Urinary bladder (tissue), 4 donors: Measurements from ENCODE around the gene TRIM46. TPM values are rescaled to one million over a fixed set of nuclear protein-coding genes. Genes with fewer than 3 reads are reported as not detected.
"Not testable (repeated sequence)": the region's sequence is repeated elsewhere in the genome, so short reads cannot be mapped to it uniquely, and the experiment has no call there.

ENCODE experiments used
- DNase-seq: peaks from one replicate; pipeline ENCODE4 v3.0.0-alpha.2; 2015; ENCODE audit errors: extremely low spot score
- H3K27ac ChIP-seq: one replicate; pipeline ENCODE4 v1.5.1; 2013; ENCODE audit warnings: low read depth, mild to moderate bottlenecking, moderate library complexity
- H3K36me3 ChIP-seq: one replicate; pipeline ENCODE4 v1.6.1; 2013; ENCODE audit warnings: mild to moderate bottlenecking, moderate library complexity; ENCODE audit not compliant: insufficient read depth
- H3K4me1 ChIP-seq: one replicate; pipeline ENCODE4 v1.6.1; 2013; ENCODE audit warnings: mild to moderate bottlenecking, moderate library complexity; ENCODE audit not compliant: insufficient read depth
- H3K4me3 ChIP-seq: one replicate; pipeline ENCODE4 v1.5.1; 2013; ENCODE audit warnings: low read depth, low read length
- WGBS: extraction: QIAGEN DNeasy Blood & Tissue Kit; methylation state at CpG from one replicate; pipeline ENCODE4 v1.1.7; 2013; 5-methylcytosine and 5-hydroxymethylcytosine counted together
- polyA plus RNA-seq: library from polyadenylated mRNA; stranded (reverse); fragments of 200-250 nt; gene quantifications from one replicate; pipeline ENCODE4 v1.2.3, GENCODE V29; 2013
- total RNA-seq: library from RNA; depleted of rRNA; stranded (reverse); fragments of >200 nt; gene quantifications from one replicate; pipeline ENCODE4 v1.2.3, GENCODE V29; 2014
- donor health status: healthy with polysubstance abuse.
- donor health status: healthy.

TRIM46 gene
- total and polyA plus RNA-seq, 2 donors, result 0.85 to 1.1 TPM

DNA sequence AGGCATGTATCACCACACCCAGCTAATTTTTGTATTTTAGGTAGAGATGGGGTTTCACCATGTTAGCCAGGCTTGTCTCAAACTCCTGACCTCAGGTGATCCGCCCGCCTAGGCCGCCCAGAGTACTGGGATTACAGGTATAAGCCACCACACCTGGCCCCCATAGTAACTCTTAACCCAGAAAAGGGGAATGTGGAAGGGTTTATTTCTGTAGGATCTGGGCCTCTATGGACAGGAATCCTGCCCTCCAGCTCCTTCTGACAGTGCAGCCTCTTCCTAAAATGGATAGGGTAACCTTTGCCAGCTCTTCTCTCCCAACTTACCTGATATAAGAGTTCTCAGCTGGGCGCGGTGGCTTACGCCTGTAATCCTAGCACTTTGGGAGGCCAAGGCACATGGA, 11.0 kb upstream of the TRIM46 start:
- not testable (repeated sequence) for H3K4me3 ChIP-seq, H3K36me3 ChIP-seq, DNase-seq, H3K27ac ChIP-seq, H3K4me1 ChIP-seq
- WGBS, result 98% methylated on average over 6 of the region's 6 CpGs

DNA sequence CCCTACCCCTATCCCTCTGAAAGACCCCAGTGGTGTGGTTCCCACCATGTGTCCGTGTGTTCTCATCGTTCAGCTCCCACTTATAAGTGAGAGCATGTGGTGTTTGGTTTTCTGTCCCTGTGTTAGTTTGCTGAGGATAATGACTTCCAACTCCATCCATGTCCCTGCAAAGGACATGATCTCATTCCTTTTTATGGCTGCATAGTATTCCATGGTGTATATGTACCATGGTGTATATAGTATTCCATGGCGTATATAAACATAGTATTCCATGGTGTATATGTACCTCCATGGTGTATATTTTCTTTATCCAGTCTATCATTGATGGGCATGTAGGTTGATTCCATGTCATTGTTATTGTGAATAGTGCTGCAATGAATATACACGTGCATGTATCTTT, 9.9 kb upstream of the TRIM46 start:
- not testable (repeated sequence) for DNase-seq, H3K4me3 ChIP-seq, H3K36me3 ChIP-seq, H3K27ac ChIP-seq, H3K4me1 ChIP-seq
- 95% methylated on average over 4 of the region's 4 CpGs for WGBS

DNA sequence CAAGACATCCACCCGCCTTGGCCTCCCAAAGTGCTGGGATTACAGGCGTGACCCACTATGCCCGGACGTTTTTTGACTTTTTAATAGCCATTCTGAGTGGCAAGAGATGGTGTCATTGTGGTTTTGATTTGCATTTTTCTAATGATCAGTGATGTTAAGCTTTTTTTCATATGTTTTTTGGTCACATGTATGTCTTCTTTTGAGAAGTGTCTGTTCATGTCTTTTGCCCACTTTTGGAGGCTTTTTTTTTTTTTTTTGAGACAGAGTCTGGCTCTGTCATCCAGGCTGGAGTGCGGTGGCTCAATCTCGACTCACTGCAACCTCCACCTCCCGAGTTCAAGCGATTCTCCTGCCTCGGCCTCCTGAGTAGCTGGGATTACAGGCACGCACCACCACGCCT, 9.0 kb upstream of the TRIM46 start:
- H3K27ac ChIP-seq, H3K4me1 ChIP-seq, H3K4me3 ChIP-seq, H3K36me3 ChIP-seq, DNase-seq: not testable (repeated sequence)
- WGBS, result 91% methylated on average over 11 of the region's 11 CpGs

GRCh38 chr1:155166051-155166470, 7.6 kb upstream of the TRIM46 start:
- DNase-seq, result no peak
- no peak overlapping the region for H3K27ac ChIP-seq
- H3K4me1 ChIP-seq, result no peaks in the 10 kb centered on the region
- WGBS, result 51% methylated on average over 8 of the region's 8 CpGs
- H3K4me3 ChIP-seq, result no peak overlapping the region
- no peaks in the 10 kb centered on the region for H3K36me3 ChIP-seq

DNA sequence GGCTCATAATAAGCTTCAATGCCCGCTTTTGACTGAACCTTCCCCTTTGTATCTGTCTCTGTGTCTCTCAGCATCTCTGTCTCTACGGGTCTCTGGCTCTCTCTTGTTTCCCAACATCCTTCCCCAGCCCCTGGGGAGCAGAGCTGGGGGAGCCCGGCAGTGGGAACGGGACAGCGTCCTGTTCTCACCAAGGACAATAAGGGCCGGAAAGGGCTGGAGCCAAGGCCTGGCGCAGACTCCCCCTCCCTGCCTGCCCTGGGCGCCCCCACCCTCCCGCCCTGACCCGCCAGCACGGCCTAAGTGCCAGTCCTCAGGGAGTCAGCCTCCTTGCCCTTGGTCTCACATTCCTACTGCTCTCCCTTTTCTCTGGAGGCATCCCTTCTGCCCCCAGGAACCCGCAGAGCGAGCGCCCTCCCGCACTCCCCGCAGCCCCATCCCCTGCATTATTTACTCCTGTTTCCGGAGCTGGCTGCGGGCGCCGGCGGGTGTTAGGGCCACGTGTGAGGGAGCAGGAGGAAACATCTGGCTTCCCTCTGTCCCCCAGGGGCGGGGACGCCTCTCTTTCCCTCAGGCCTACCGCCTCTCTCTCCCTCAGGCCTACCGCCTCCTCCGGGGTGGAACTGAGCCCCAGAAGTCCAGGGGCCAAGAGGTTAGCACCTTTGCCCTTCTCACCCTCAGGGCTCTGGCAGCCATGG, 7.0 kb upstream of the TRIM46 start:
- Histone ChIP-seq H3K27ac (no peak overlapping the region), H3K4me3 (no peak overlapping the region), H3K36me3 (no peaks in the 10 kb centered on the region), H3K4me1 (no peaks in the 10 kb centered on the region)
- DNase-seq, result no peak
- 25% methylated on average over 27 of the region's 27 CpGs for WGBS

DNA sequence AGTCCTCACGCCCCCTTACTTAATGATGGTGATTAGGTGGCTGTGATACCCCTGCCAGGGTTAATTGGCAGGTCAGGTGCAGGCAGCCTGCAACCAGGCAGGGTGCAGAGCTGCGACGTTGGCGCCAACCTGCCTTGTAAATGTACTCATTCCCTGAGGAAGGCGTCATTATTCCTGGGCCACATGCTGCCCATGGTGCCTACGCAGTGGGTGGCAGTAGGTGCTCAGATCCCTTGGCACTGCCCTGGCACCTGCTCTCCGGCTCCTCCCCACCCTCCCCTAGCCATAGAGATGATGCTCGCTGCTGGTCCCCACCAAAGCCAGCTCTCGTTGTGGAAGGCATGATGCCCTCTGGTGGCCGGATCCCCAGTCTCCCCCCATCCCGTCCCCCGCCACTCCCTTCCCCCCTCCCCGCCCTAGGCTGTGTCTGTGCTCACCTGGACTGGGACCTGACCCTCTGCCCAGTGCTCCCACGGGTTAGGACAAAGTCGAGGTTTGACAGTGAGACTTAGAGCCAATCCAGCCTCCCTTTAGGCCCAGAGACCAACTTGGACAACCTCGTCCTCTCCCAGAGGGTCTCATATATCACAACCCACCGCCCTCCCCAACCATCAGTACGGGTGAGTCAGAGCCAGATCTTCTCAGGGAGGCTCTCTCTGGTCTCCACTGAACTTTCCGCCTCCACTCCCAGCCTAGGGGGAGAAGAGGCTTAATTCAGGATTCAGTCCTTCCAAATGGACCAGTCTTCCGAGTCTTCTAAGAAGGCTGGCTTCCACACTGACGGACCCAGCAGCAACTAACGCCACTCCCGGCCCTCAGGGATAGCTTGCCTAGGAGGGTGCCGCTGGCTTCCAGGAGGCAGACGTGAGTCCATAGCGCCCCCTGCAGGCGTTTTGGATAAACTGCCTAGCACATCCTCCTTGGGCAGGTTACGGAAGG, 6.2 kb upstream of the TRIM46 start:
- H3K27ac ChIP-seq, result no peak overlapping the region
- no peaks in the 10 kb centered on the region for H3K36me3 ChIP-seq
- WGBS, result 7% methylated on average over 28 of the region's 28 CpGs
- peak; percentile 69 for DNase-seq
- H3K4me1 ChIP-seq, result no peaks in the 10 kb centered on the region
- no peak overlapping the region for H3K4me3 ChIP-seq

- WGBS, result 42% methylated on average over 4 of the region's 4 CpGs
- not testable (repeated sequence) for H3K27ac ChIP-seq, DNase-seq, H3K4me3 ChIP-seq, H3K4me1 ChIP-seq, H3K36me3 ChIP-seq
Observed at GRCh38 chr1:155168105-155168445, 5.6 kb upstream of the TRIM46 start.

- WGBS, result 86% methylated on average over 10 of the region's 10 CpGs
- H3K36me3 ChIP-seq, result no peaks in the 10 kb centered on the region
- no peak overlapping the region for H3K27ac ChIP-seq
- no peak overlapping the region for H3K4me3 ChIP-seq
- no peaks in the 10 kb centered on the region for H3K4me1 ChIP-seq
- DNase-seq, result no peak
Observed at GRCh38 chr1:155168456-155169210, 5.0 kb upstream of the TRIM46 start.

DNA sequence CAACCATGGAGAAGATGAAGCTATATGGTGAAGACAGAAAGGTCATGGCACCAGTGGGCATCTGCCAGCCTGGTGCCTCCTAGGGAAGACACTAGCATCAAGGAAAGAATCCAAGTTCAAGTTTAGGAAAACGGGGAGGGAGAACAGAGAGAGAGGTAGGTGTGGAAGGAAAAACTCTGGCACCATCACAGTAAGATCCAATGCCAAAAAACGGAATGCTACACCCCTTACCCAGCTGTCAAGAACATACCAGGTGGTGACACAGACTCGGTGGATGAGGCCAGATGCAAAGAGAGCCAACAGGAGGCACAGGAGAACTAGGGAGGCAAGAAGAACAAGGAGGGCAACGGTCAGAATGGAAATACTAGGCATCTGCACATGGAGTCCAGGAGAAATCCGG, 4.1 kb upstream of the TRIM46 start:
- Histone ChIP-seq H3K27ac (no peak overlapping the region), H3K36me3 (no peaks in the 10 kb centered on the region), H3K4me3 (no peak overlapping the region), H3K4me1 (no peaks in the 10 kb centered on the region)
- DNase-seq, result no peak
- 82% methylated on average over 5 of the region's 5 CpGs for WGBS

DNA sequence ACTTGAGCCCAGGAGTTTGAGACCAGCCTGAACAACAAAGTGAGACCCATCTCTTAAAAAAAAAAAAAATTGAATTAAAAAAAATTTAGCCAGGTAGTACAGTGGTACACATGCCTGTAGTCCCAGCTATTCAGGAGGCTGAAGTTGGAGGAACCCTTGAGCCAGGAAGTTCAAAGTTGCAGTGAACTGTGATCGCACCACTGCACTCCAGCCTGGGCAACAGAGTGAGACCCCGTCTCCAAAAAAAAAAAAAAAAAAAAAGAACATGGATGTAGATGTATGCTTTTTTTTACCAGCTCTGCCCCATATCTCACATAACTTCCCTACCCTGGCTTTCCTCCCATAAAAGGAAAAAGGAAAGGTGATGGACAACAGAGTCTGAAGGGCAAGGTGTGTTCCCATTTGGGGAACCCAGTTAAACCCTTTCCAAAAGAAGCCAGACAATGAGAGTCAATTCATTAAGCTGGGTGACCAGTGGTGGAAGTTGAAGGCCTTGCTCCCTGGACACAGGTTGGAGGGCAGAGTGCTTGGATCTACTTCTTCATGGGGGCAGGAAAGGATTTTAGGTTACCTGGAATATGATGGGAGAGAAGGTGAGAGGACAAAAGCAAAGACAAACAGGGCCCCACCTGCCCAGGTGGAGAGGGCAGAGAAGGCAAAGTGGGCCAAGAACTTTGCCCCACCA, 3.4 kb upstream of the TRIM46 start:
- Histone ChIP-seq H3K36me3 (no peaks in the 10 kb centered on the region), H3K4me3 (no peak overlapping the region), H3K4me1 (no peaks in the 10 kb centered on the region), H3K27ac (no peak overlapping the region)
- no peak for DNase-seq
- 87% methylated on average over 2 of the region's 2 CpGs for WGBS

DNA sequence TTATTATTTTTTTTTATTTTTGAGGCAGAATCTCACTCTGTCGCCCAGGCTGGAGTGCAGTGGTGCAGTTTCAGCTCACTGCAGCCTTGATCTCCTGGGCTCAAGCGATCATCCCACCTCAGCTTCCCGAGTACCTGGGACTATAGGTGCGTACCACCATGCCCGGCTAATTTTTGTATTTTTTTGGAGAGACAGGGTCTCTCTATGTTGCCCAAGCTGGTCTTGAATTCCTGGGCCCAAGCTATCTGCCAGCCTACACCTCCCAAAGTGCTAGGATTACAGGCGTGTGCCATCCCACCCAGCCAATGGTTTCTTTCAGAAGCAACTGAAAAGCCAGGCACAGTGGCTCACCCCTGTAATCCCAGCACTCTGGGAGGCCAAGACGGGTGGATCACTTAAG, 2.8 kb upstream of the TRIM46 start:
- no peak overlapping the region for H3K27ac ChIP-seq
- H3K36me3 ChIP-seq, result no peaks in the 10 kb centered on the region
- H3K4me3 ChIP-seq, result no peak overlapping the region
- WGBS, result 91% methylated on average over 7 of the region's 7 CpGs
- no peaks in the 10 kb centered on the region for H3K4me1 ChIP-seq
- no peak for DNase-seq

GRCh38 chr1:155171836-155172731, 1.6 kb upstream of the TRIM46 start:
- Histone ChIP-seq H3K4me3 (peak overlapping the region; percentile 72), H3K4me1 (no peaks in the 10 kb centered on the region), H3K36me3 (no peaks in the 10 kb centered on the region), H3K27ac (peak overlapping the region; percentile 78)
- WGBS, result 44% methylated on average over 8 of the region's 8 CpGs
- no peak for DNase-seq
